Mesenchymal stem cell (in vitro differentiated cells and primary cell): Measurements from ENCODE around the gene PPFIBP2.
A peak's percentile ranks its signal among the peaks of the same experiment; 100 is the strongest.

Experiments
- DNase-seq: peaks from one replicate; pipeline ENCODE4 v3.0.0-alpha.2; 2013
- H2AFZ ChIP-seq: one replicate; pipeline ENCODE4 v1.6.1; 2013; ENCODE audit warnings: low read depth, mild to moderate bottlenecking, control low read depth, inconsistent platforms, low read length, moderate library complexity
- H2AK5ac ChIP-seq: 2 replicates; pipeline ENCODE4 v1.6.1; 2013; ENCODE audit warnings: low read length, moderate library complexity, mild to moderate bottlenecking, inconsistent platforms; ENCODE audit not compliant: severe bottlenecking
- H2BK120ac ChIP-seq: one replicate; pipeline ENCODE4 v1.6.1; 2013; ENCODE audit warnings: low read depth, mild to moderate bottlenecking, inconsistent platforms, low read length, moderate library complexity
- H2BK12ac ChIP-seq, 2 experiments: one replicate each; pipeline ENCODE4 v1.6.1; 2013; ENCODE audit warnings: inconsistent platforms in 2 of 2, low read length in 2 of 2, mild to moderate bottlenecking in 2 of 2, moderate library complexity in 2 of 2, control low read depth in 1 of 2
- H2BK15ac ChIP-seq: one replicate; pipeline ENCODE4 v1.6.1; 2013; ENCODE audit warnings: mild to moderate bottlenecking, low read depth, inconsistent platforms; ENCODE audit not compliant: poor library complexity, severe bottlenecking
- H2BK5ac ChIP-seq: 2 replicates; pipeline ENCODE4 v1.6.1; 2013; ENCODE audit warnings: low read depth, mild to moderate bottlenecking, low read length, control low read depth, inconsistent platforms; ENCODE audit not compliant: poor library complexity, severe bottlenecking
- H3K14ac ChIP-seq, 2 experiments: one replicate each; pipeline ENCODE4 v1.6.1; 2013; ENCODE audit warnings: inconsistent platforms in 2 of 2, low read length in 2 of 2, control low read depth in 1 of 2, mild to moderate bottlenecking in 1 of 2, moderate library complexity in 1 of 2
- H3K18ac ChIP-seq, 2 experiments: one replicate each; pipeline ENCODE4 v1.6.1; 2013; ENCODE audit warnings: inconsistent platforms in 2 of 2, low read length in 2 of 2, control low read depth in 1 of 2, low read depth in 1 of 2, mild to moderate bottlenecking in 1 of 2
- H3K23ac ChIP-seq, 2 experiments: one replicate each; pipeline ENCODE4 v1.6.1; 2013; ENCODE audit warnings: inconsistent platforms in 2 of 2, low read length in 2 of 2, mild to moderate bottlenecking in 2 of 2, moderate library complexity in 2 of 2, control low read depth in 1 of 2
- H3K27ac ChIP-seq: 2 replicates; pipeline ENCODE4 v1.5.1; 2013; ENCODE audit warnings: mild to moderate bottlenecking, moderate library complexity, low read length, control low read depth, inconsistent platforms; ENCODE audit not compliant: poor library complexity, severe bottlenecking
- H3K27me3 ChIP-seq, 2 experiments: 2 replicates each; pipeline versions ENCODE4 v1.6.1 to v1.7.0; 2013; ENCODE audit warnings: low read length in 2 of 2, mild to moderate bottlenecking in 2 of 2, moderate library complexity in 2 of 2, control low read depth in 1 of 2, inconsistent platforms in 1 of 2; ENCODE audit not compliant: control insufficient read depth in 1 of 2, insufficient read depth in 1 of 2
- H3K36me3 ChIP-seq, 2 experiments: 2 replicates each; pipeline versions ENCODE4 v1.6.1 to v1.7.0; 2013; ENCODE audit warnings: low read length in 2 of 2, control low read depth in 1 of 2, inconsistent platforms in 1 of 2, low read depth in 1 of 2, mild to moderate bottlenecking in 1 of 2; ENCODE audit not compliant: insufficient read depth in 2 of 2, control insufficient read depth in 1 of 2
- H3K4ac ChIP-seq, 2 experiments: one replicate each; pipeline ENCODE4 v1.6.1; 2013; ENCODE audit warnings: inconsistent platforms in 2 of 2, low read length in 2 of 2, mild to moderate bottlenecking in 2 of 2, moderate library complexity in 2 of 2, control low read depth in 1 of 2, low read depth in 1 of 2
- H3K4me1 ChIP-seq: 2 replicates; pipeline ENCODE4 v1.6.1; 2013; ENCODE audit warnings: low read depth, low read length, control low read depth; ENCODE audit not compliant: control insufficient read depth, insufficient read depth
- H3K4me2 ChIP-seq: 2 replicates; pipeline ENCODE4 v1.6.1; 2013; ENCODE audit warnings: low read length, mild to moderate bottlenecking, inconsistent platforms; ENCODE audit not compliant: poor library complexity, severe bottlenecking
- H3K4me3 ChIP-seq, 2 experiments: 2 replicates each; pipeline versions ENCODE4 v1.5.1 to v1.7.0; 2013; ENCODE audit warnings: low read length in 2 of 2, mild to moderate bottlenecking in 2 of 2, control low read depth in 1 of 2, low read depth in 1 of 2; ENCODE audit not compliant: insufficient read depth in 1 of 2
- H3K79me1 ChIP-seq: replicated peaks from 2 replicates; pipeline ENCODE4 v1.6.1; 2013; ENCODE audit warnings: mild to moderate bottlenecking, control low read depth, low read length, inconsistent platforms; ENCODE audit not compliant: poor library complexity, severe bottlenecking
- H3K9ac ChIP-seq: 2 replicates; pipeline ENCODE4 v1.7.0; 2013; ENCODE audit warnings: mild to moderate bottlenecking, low read length, moderate library complexity
- H3K9me3 ChIP-seq: 2 replicates; pipeline ENCODE4 v1.7.0; 2013; ENCODE audit warnings: mild to moderate bottlenecking, low read length; ENCODE audit not compliant: control insufficient read depth
- H4K8ac ChIP-seq: one replicate; pipeline ENCODE4 v1.6.1; 2013; ENCODE audit warnings: inconsistent platforms, mild to moderate bottlenecking, low read length, moderate library complexity
- H4K91ac ChIP-seq: one replicate; pipeline ENCODE4 v1.6.1; 2013; ENCODE audit warnings: mild to moderate bottlenecking, low read length, inconsistent platforms
- WGBS: methylation state at CpG from one replicate; pipeline ENCODE4 v1.1.7; 2013; ENCODE audit warnings: mixed read lengths; 5-methylcytosine and 5-hydroxymethylcytosine counted together

The PPFIBP2 gene

DNA sequence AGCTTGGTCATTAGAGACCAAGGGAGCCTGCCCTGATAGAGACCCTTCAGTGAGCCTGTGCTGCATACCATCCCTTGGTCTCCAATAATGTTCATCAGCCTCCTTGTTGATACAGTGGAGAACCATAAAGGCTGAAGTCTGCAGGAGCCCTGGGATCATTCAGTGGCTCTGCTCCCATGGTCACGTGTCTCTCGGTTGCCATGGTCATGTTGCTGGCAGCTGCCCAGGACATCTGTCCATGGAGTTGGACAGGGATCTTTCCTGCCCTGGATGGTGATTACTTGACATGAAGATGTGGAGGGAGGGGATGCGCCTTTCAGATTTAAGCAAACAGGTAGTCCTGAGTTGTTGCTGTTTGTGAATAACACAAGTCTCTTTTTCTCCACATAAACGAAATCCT lies 121.3 kb downstream of the PPFIBP2 start:
- H3K4ac ChIP-seq = no peak overlapping the region
- WGBS = 91% methylated on average over 3 of the region's 4 CpGs

DNA sequence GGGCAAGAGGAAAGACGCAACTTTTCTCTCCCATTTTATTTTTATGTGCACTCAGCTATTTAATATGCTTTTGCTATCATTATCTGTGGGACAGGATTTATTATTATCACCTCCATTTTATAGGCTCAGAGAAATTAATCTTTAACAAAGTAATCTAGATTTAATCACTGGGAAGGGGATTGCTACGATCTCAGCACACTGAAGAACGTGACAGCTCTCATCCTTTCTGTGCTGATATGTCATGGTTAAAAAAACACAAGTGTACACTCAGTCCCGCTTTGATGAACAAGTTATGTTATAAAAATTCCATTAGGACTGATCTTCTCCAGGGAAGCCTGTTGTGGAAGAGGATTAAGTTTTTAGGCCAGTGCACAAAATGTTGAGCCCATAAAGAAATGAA lies 121.9 kb downstream of the PPFIBP2 start:
- no peak overlapping the region for H2BK5ac ChIP-seq
- H2AK5ac ChIP-seq = no peak overlapping the region
- no peak overlapping the region for H3K14ac ChIP-seq
- H3K9ac ChIP-seq = no peak overlapping the region
- H3K27me3 ChIP-seq = no peaks in the 10 kb centered on the region
- no peak overlapping the region for H3K23ac ChIP-seq
- no peak overlapping the region for H3K27ac ChIP-seq
- no peak overlapping the region for H4K91ac ChIP-seq
- H2BK120ac ChIP-seq = no peak overlapping the region
- 95% methylated on average over 2 of the region's 4 CpGs for WGBS
- no peak overlapping the region for H2AFZ ChIP-seq
- no peaks in the 10 kb centered on the region for H3K79me1 ChIP-seq
- H3K18ac ChIP-seq = no peak overlapping the region
- H3K4me3 ChIP-seq = no peak overlapping the region
- H3K4me1 ChIP-seq = no peaks in the 10 kb centered on the region
- no peak overlapping the region for H2BK12ac ChIP-seq
- H3K4me2 ChIP-seq = no peak overlapping the region
- H2BK15ac ChIP-seq = no peak overlapping the region
- no peaks in the 10 kb centered on the region for H3K9me3 ChIP-seq
- H3K36me3 ChIP-seq = peaks cover 3 to 58% of the 10 kb centered on the region in 2 experiments
- H4K8ac ChIP-seq = no peak overlapping the region
- H3K4ac ChIP-seq = no peak overlapping the region
- DNase-seq = no peak

More for the DNA sequence above, 121.3 kb downstream of the PPFIBP2 start:
- no peak overlapping the region for H2BK5ac ChIP-seq
- no peak overlapping the region for H2BK15ac ChIP-seq
- H2AFZ ChIP-seq = no peak overlapping the region
- H3K18ac ChIP-seq = no peak overlapping the region
- no peaks in the 10 kb centered on the region for H3K79me1 ChIP-seq
- H4K8ac ChIP-seq = no peak overlapping the region
- H3K4me1 ChIP-seq = no peaks in the 10 kb centered on the region
- no peak overlapping the region for H3K23ac ChIP-seq
- H3K36me3 ChIP-seq = peaks cover 3 to 57% of the 10 kb centered on the region in 2 experiments
- no peak overlapping the region for H3K4me2 ChIP-seq
- no peak overlapping the region for H2BK120ac ChIP-seq
- no peak overlapping the region for H4K91ac ChIP-seq
- no peak overlapping the region for H3K27ac ChIP-seq
- H2AK5ac ChIP-seq = no peak overlapping the region
- H2BK12ac ChIP-seq = no peak overlapping the region
- no peak overlapping the region for H3K14ac ChIP-seq
- H3K9me3 ChIP-seq = no peaks in the 10 kb centered on the region
- no peak for DNase-seq
- no peaks in the 10 kb centered on the region for H3K27me3 ChIP-seq
- no peak overlapping the region for H3K4me3 ChIP-seq
- no peak overlapping the region for H3K9ac ChIP-seq

- no peak overlapping the region for H2BK5ac ChIP-seq
- H2AK5ac ChIP-seq = no peak overlapping the region
- no peaks in the 10 kb centered on the region for H3K4me1 ChIP-seq
- H3K4me3 ChIP-seq = no peak overlapping the region
- no peak overlapping the region for H4K8ac ChIP-seq
- no peak overlapping the region for H2BK12ac ChIP-seq
- no peak overlapping the region for H3K14ac ChIP-seq
- no peak overlapping the region for H3K23ac ChIP-seq
- H3K9me3 ChIP-seq = no peaks in the 10 kb centered on the region
- no peak overlapping the region for H3K4ac ChIP-seq
- H3K36me3 ChIP-seq = peaks cover 3 to 57% of the 10 kb centered on the region in 2 experiments
- H3K27ac ChIP-seq = no peak overlapping the region
- no peak overlapping the region for H2BK120ac ChIP-seq
- 84% methylated on average over 4 of the region's 6 CpGs for WGBS
- no peak overlapping the region for H3K18ac ChIP-seq
- H3K79me1 ChIP-seq = no peaks in the 10 kb centered on the region
- no peak overlapping the region for H2AFZ ChIP-seq
- no peak overlapping the region for H2BK15ac ChIP-seq
- no peak overlapping the region for H4K91ac ChIP-seq
- no peak overlapping the region for H3K9ac ChIP-seq
- DNase-seq = no peak
- no peaks in the 10 kb centered on the region for H3K27me3 ChIP-seq
- H3K4me2 ChIP-seq = no peak overlapping the region
These were observed 122.6 kb downstream of the PPFIBP2 start for GRCh38 chr11:7636350-7636749.

- Histone ChIP-seq H3K27me3 (no peaks in the 10 kb centered on the region), H3K79me1 (no peaks in the 10 kb centered on the region), H3K23ac (no peak overlapping the region), H4K8ac (no peak overlapping the region), H2AK5ac (no peak overlapping the region), H3K36me3 (peaks cover 3 to 57% of the 10 kb centered on the region in 2 experiments), H3K14ac (no peak overlapping the region), H3K27ac (no peak overlapping the region), H3K9me3 (no peaks in the 10 kb centered on the region), H4K91ac (no peak overlapping the region), H2AFZ (no peak overlapping the region), H2BK120ac (no peak overlapping the region), H3K4me3 (no peak overlapping the region), H2BK12ac (no peak overlapping the region), H3K4me2 (no peak overlapping the region), H3K9ac (peak overlapping the region; percentile 71), H3K18ac (no peak overlapping the region), H3K4me1 (no peaks in the 10 kb centered on the region), H2BK5ac (no peak overlapping the region), H2BK15ac (no peak overlapping the region), H3K4ac (no peak overlapping the region)
- WGBS = 82% methylated on average over 5 of the region's 7 CpGs
- peak; percentile 51 for DNase-seq
These were observed 123.8 kb downstream of the PPFIBP2 start for GRCh38 chr11:7637447-7638157.
